Measurements from ENCODE around the gene BZW1. TPM values are rescaled to one million over a fixed set of nuclear protein-coding genes. Genes with fewer than 3 reads are reported as not detected.

BZW1 gene
- total RNA-seq, 1 experiment from 2014 or later, result 396 TPM

- intact Hi-C loops (cut with micrococcal nuclease; ENCODE audit: unreplicated experiment), result no loop called here
- ChIA-PET CTCF (no interaction called here), POLR2A (ENCODE audit: low non-redundant PET) (no interaction called here)
- H3K36me3 ChIP-seq (ENCODE audit: insufficient read depth, low read length, poor library complexity, severe bottlenecking), result no peaks in the 10 kb centered on the region
- H3K27ac ChIP-seq (ENCODE audit: low read depth, low read length, poor library complexity, severe bottlenecking), result no peak overlapping the region
- DNase-seq (ENCODE audit: low spot score), result no peak
- BruUV-seq (replicated peaks), result no TSS peak
- H3K4me3 ChIP-seq (ENCODE audit: low read depth, low read length, poor library complexity, severe bottlenecking), result no peak overlapping the region
- no peaks in the 10 kb centered on the region for H3K9me3 ChIP-seq (ENCODE audit: low read depth, low read length, poor library complexity, severe bottlenecking)
- no peaks in the 10 kb centered on the region for H3K27me3 ChIP-seq (replicated peaks; ENCODE audit: insufficient read depth, low read depth, low read length, poor library complexity)
- no peaks in the 10 kb centered on the region for H3K4me1 ChIP-seq (ENCODE audit: insufficient read depth, low read length, poor library complexity, severe bottlenecking)
- TF ChIP-seq CTCF (conservative IDR thresholded peaks at IDR 0.05; ENCODE audit: low read depth, low read length) (no peak), EZH2 (IDR thresholded peaks at IDR 0.05; ENCODE audit: borderline replicate concordance, low read depth, low read length, poor library complexity, severe bottlenecking) (no peak)
These were observed 23.5 kb upstream of the BZW1 start for GRCh38 chr2:200788121-200788718.

GRCh38 chr2:200790185-200790584, 21.5 kb upstream of the BZW1 start:
- Histone ChIP-seq H3K9me3 (ENCODE audit: low read depth, low read length, poor library complexity, severe bottlenecking) (no peaks in the 10 kb centered on the region), H3K36me3 (ENCODE audit: insufficient read depth, low read length, poor library complexity, severe bottlenecking) (no peaks in the 10 kb centered on the region), H3K4me3 (ENCODE audit: low read depth, low read length, poor library complexity, severe bottlenecking) (no peak overlapping the region), H3K4me1 (ENCODE audit: insufficient read depth, low read length, poor library complexity, severe bottlenecking) (no peaks in the 10 kb centered on the region), H3K27ac (ENCODE audit: low read depth, low read length, poor library complexity, severe bottlenecking) (no peak overlapping the region), H3K27me3 (replicated peaks; ENCODE audit: insufficient read depth, low read depth, low read length, poor library complexity) (no peaks in the 10 kb centered on the region)
- ChIA-PET POLR2A (ENCODE audit: low non-redundant PET) (no interaction called here), CTCF (no interaction called here)
- intact Hi-C loops (cut with micrococcal nuclease; ENCODE audit: unreplicated experiment), result no loop called here
- no peak for TF ChIP-seq EZH2 (IDR thresholded peaks at IDR 0.05; ENCODE audit: borderline replicate concordance, low read depth, low read length, poor library complexity, severe bottlenecking)
- no peak for TF ChIP-seq CTCF (conservative IDR thresholded peaks at IDR 0.05; ENCODE audit: low read depth, low read length)
- no TSS peak for BruUV-seq (replicated peaks)
- DNase-seq (ENCODE audit: low spot score), result no peak

- no TSS peak for BruUV-seq (replicated peaks)
- CTCF ChIA-PET, result no interaction called here
These were observed 19.8 kb upstream of the BZW1 start for GRCh38 chr2:200791905-200792304.

More at GRCh38 chr2:200791905-200792304, 19.8 kb upstream of the BZW1 start:
- POLR2A ChIA-PET (ENCODE audit: low non-redundant PET), result no interaction called here
- DNase-seq (ENCODE audit: low spot score), result no peak
- no peak overlapping the region for H3K27ac ChIP-seq (ENCODE audit: low read depth, low read length, poor library complexity, severe bottlenecking)
- no peaks in the 10 kb centered on the region for H3K4me1 ChIP-seq (ENCODE audit: insufficient read depth, low read length, poor library complexity, severe bottlenecking)
- no peak overlapping the region for H3K4me3 ChIP-seq (ENCODE audit: low read depth, low read length, poor library complexity, severe bottlenecking)
- H3K9me3 ChIP-seq (ENCODE audit: low read depth, low read length, poor library complexity, severe bottlenecking), result no peaks in the 10 kb centered on the region
- no peaks in the 10 kb centered on the region for H3K36me3 ChIP-seq (ENCODE audit: insufficient read depth, low read length, poor library complexity, severe bottlenecking)
- no peaks in the 10 kb centered on the region for H3K27me3 ChIP-seq (replicated peaks; ENCODE audit: insufficient read depth, low read depth, low read length, poor library complexity)
- TF ChIP-seq CTCF (conservative IDR thresholded peaks at IDR 0.05; ENCODE audit: low read depth, low read length), result no peak
- no peak for TF ChIP-seq EZH2 (IDR thresholded peaks at IDR 0.05; ENCODE audit: borderline replicate concordance, low read depth, low read length, poor library complexity, severe bottlenecking)
- intact Hi-C loops (cut with micrococcal nuclease; ENCODE audit: unreplicated experiment), result no loop called here

Data from A673 (cell line).